SK-N-SH treated with all-trans-retinoic acid at 6 μM for 48 hours (cell line): ENCODE measurements around the gene NKD1.

Source experiments
- ATAC-seq: fragments of 200-7000 bp; cut with Tn5 transposase; 3 replicates; pipeline ENCODE4 v1.9.1; 2020; ENCODE audit warnings: mild to moderate bottlenecking, moderate library complexity
- CREB5 ChIP-seq: fragments of 250-450 bp; sonication (Bioruptor Pico); IDR thresholded peaks from 2 replicates; pipeline ENCODE4 v1.5.1; 2020; ENCODE audit warnings: low read depth, mild to moderate bottlenecking, moderate library complexity
- CSDC2 ChIP-seq: fragments of 250-450 bp; sonication (Bioruptor Pico); IDR thresholded peaks from 2 replicates; pipeline ENCODE4 v1.5.0; 2020; ENCODE audit warnings: mild to moderate bottlenecking, moderate library complexity
- CSRNP3 ChIP-seq: fragments of 250-450 bp; sonication (Bioruptor Pico); IDR thresholded peaks from 2 replicates; pipeline ENCODE4 v1.5.1; 2021; ENCODE audit warnings: mild to moderate bottlenecking, moderate library complexity
- ESRRG ChIP-seq: fragments of 250-450 bp; sonication (Bioruptor Pico); IDR thresholded peaks from 2 replicates; pipeline ENCODE4 v1.6.1; 2021; ENCODE audit warnings: mild to moderate bottlenecking
- GLIS3 ChIP-seq: fragments of 250-450 bp; sonication (Bioruptor Pico); IDR thresholded peaks from 2 replicates; pipeline ENCODE4 v1.5.0; 2020; ENCODE audit warnings: mild to moderate bottlenecking, moderate library complexity
- ISL1 ChIP-seq: fragments of 250-450 bp; sonication (Bioruptor Pico); IDR thresholded peaks from 2 replicates; pipeline ENCODE4 v2.1.2; 2022; ENCODE audit warnings: mild to moderate bottlenecking, moderate library complexity
- OSR1 ChIP-seq: fragments of 250-450 bp; sonication (Bioruptor Pico); IDR thresholded peaks from 2 replicates; pipeline ENCODE4 v1.8.0; 2022; ENCODE audit warnings: moderate library complexity, mild to moderate bottlenecking, inconsistent platforms
- PATZ1 ChIP-seq: fragments of 250-450 bp; sonication (Bioruptor Pico); IDR thresholded peaks from 2 replicates; pipeline ENCODE4 v1.8.0; 2020; ENCODE audit warnings: mild to moderate bottlenecking, moderate library complexity, borderline replicate concordance
- POU6F1 ChIP-seq: fragments of 250-450 bp; sonication (Bioruptor Pico); IDR thresholded peaks from 2 replicates; pipeline ENCODE4 v1.8.0; 2021; ENCODE audit warnings: low read depth, mild to moderate bottlenecking, moderate library complexity, borderline replicate concordance
- PPARA ChIP-seq: fragments of 250-450 bp; sonication (Bioruptor Pico); IDR thresholded peaks from 2 replicates; pipeline ENCODE4 v1.5.0; 2020; ENCODE audit warnings: mild to moderate bottlenecking, borderline replicate concordance
- SNAI2 ChIP-seq: fragments of 250-450 bp; sonication (Bioruptor Pico); IDR thresholded peaks from 2 replicates; pipeline ENCODE4 v1.5.0; 2020; ENCODE audit warnings: mild to moderate bottlenecking, moderate library complexity
- TCF4 ChIP-seq: fragments of 250-450 bp; sonication (Bioruptor Pico); IDR thresholded peaks from 2 replicates; pipeline ENCODE4 v1.8.0; 2021; ENCODE audit warnings: mild to moderate bottlenecking, moderate library complexity, borderline replicate concordance
- TOX ChIP-seq: fragments of 250-450 bp; sonication (Bioruptor Pico); IDR thresholded peaks from 2 replicates; pipeline ENCODE4 v1.8.0; 2021; ENCODE audit warnings: mild to moderate bottlenecking, moderate library complexity, borderline replicate concordance
- TSHZ2 ChIP-seq: fragments of 250-450 bp; sonication (Bioruptor Pico); IDR thresholded peaks from 2 replicates; pipeline ENCODE4 v1.5.0; 2020; ENCODE audit warnings: mild to moderate bottlenecking, moderate library complexity
- ZC3H10 ChIP-seq: fragments of 250-450 bp; sonication (Bioruptor Pico); IDR thresholded peaks from 2 replicates; pipeline ENCODE4 v1.5.1; 2021; ENCODE audit warnings: mild to moderate bottlenecking, moderate library complexity
- ZFP3 ChIP-seq: fragments of 250-450 bp; sonication (Bioruptor Pico); IDR thresholded peaks from 2 replicates; pipeline ENCODE4 v1.5.0; 2020; ENCODE audit warnings: mild to moderate bottlenecking, moderate library complexity
- ZFP30 ChIP-seq: fragments of 450-650 bp; formaldehyde crosslinking; IDR thresholded peaks from 2 replicates; pipeline ENCODE4 v1.5.0; 2022; ENCODE audit warnings: mild to moderate bottlenecking, moderate library complexity
- ZNF8 ChIP-seq: fragments of 450-650 bp; formaldehyde crosslinking; IDR thresholded peaks from 2 replicates; pipeline ENCODE4 v1.5.0; 2020; ENCODE audit warnings: mild to moderate bottlenecking, moderate library complexity

Gene NKD1

GRCh38 chr16:50526249-50526648 is 21.9 kb upstream of the NKD1 start:
- TF ChIP-seq ISL1 (CRISPR knock-in tag) (no peak), CSDC2 (CRISPR knock-in tag) (no peak), ZFP30 (no peak), SNAI2 (CRISPR knock-in tag) (no peak), ZC3H10 (CRISPR knock-in tag) (no peak), ZNF8 (CRISPR knock-in tag) (no peak), OSR1 (no peak), GLIS3 (no peak), CREB5 (CRISPR knock-in tag) (no peak)
- no peak for ATAC-seq

- TF ChIP-seq ZFP30 (no peak), ZNF8 (CRISPR knock-in tag) (no peak), TCF4 (no peak)
- no peak for ATAC-seq
Observed at GRCh38 chr16:50526796-50527195, 21.4 kb upstream of the NKD1 start.

GRCh38 chr16:50528820-50529219 is 19.4 kb upstream of the NKD1 start:
- no peak for ATAC-seq

More at GRCh38 chr16:50528820-50529219, 19.4 kb upstream of the NKD1 start:
- TF ChIP-seq CSRNP3 (CRISPR knock-in tag) (no peak), TCF4 (no peak), ZFP30 (no peak), TOX (CRISPR knock-in tag) (no peak), PATZ1 (CRISPR knock-in tag) (no peak), ISL1 (CRISPR knock-in tag) (no peak), ZFP3 (no peak), ZNF8 (CRISPR knock-in tag) (no peak), SNAI2 (CRISPR knock-in tag) (no peak), TSHZ2 (CRISPR knock-in tag) (no peak), CSDC2 (CRISPR knock-in tag) (no peak), PPARA (no peak), POU6F1 (CRISPR knock-in tag) (no peak), OSR1 (no peak), ESRRG (no peak)
- TF ChIP-seq, all 23 proteins: peak for 0
